Trophoblast cell (in vitro differentiated cells and primary cell): ENCODE results near the gene CSNK2A1.
A peak's percentile ranks its signal among the peaks of the same experiment; 100 is the strongest.

Experiments used
- DNase-seq, 2 donors: peaks; one replicate each; pipeline ENCODE4 v3.0.0-alpha.2; 2016
- H2AFZ ChIP-seq: 2 replicates; pipeline ENCODE4 v1.6.1; 2013; ENCODE audit warnings: low read length, moderate library complexity, mild to moderate bottlenecking; ENCODE audit not compliant: insufficient read depth, poor library complexity
- H2AK5ac ChIP-seq: 2 replicates; pipeline ENCODE4 v1.6.1; 2013; ENCODE audit warnings: mild to moderate bottlenecking, low read length
- H2BK120ac ChIP-seq: 2 replicates; pipeline ENCODE4 v1.6.1; 2013; ENCODE audit warnings: low read length, mild to moderate bottlenecking, moderate library complexity; ENCODE audit not compliant: insufficient read depth, poor library complexity
- H2BK12ac ChIP-seq: 2 replicates; pipeline ENCODE4 v1.6.1; 2013; ENCODE audit warnings: mild to moderate bottlenecking, low read length, moderate library complexity
- H2BK5ac ChIP-seq: 2 replicates; pipeline ENCODE4 v1.6.1; 2013; ENCODE audit warnings: low read length, low read depth, moderate library complexity, mild to moderate bottlenecking; ENCODE audit not compliant: poor library complexity
- H3K14ac ChIP-seq: 2 replicates; pipeline ENCODE4 v1.6.1; 2013; ENCODE audit warnings: mild to moderate bottlenecking, low read length
- H3K18ac ChIP-seq: 2 replicates; pipeline ENCODE4 v1.6.1; 2013; ENCODE audit warnings: mild to moderate bottlenecking, low read length
- H3K23ac ChIP-seq: 2 replicates; pipeline ENCODE4 v1.6.1; 2013; ENCODE audit warnings: low read length
- H3K27ac ChIP-seq: 2 replicates; pipeline ENCODE4 v1.5.1; 2013; ENCODE audit warnings: low read depth, mild to moderate bottlenecking, inconsistent platforms, low read length, moderate library complexity
- H3K27me3 ChIP-seq: 2 replicates; pipeline ENCODE4 v1.6.1; 2013; ENCODE audit warnings: inconsistent platforms, mild to moderate bottlenecking, low read length, moderate library complexity; ENCODE audit not compliant: insufficient read depth
- H3K36me3 ChIP-seq, 2 experiments: 1 replicate in 1 of 2; 2 replicates in 1 of 2; pipeline ENCODE4 v1.6.1; 2013; ENCODE audit warnings: low read length in 2 of 2, mild to moderate bottlenecking in 2 of 2, moderate library complexity in 1 of 2; ENCODE audit not compliant: insufficient read depth in 2 of 2, control insufficient read depth in 1 of 2
- H3K4ac ChIP-seq: 2 replicates; pipeline ENCODE4 v1.6.1; 2013; ENCODE audit warnings: low read depth, mild to moderate bottlenecking, low read length, moderate library complexity
- H3K4me1 ChIP-seq, 2 experiments: 1 replicate in 1 of 2; 2 replicates in 1 of 2; pipeline ENCODE4 v1.6.1; 2013; ENCODE audit warnings: low read length in 2 of 2, mild to moderate bottlenecking in 2 of 2, moderate library complexity in 1 of 2; ENCODE audit not compliant: insufficient read depth in 2 of 2, control insufficient read depth in 1 of 2
- H3K4me2 ChIP-seq: 2 replicates; pipeline ENCODE4 v1.6.1; 2013; ENCODE audit warnings: inconsistent platforms, mild to moderate bottlenecking, low read length, moderate library complexity
- H3K4me3 ChIP-seq: 2 replicates; pipeline ENCODE4 v1.5.1; 2013; ENCODE audit warnings: mild to moderate bottlenecking, low read depth, low read length, inconsistent platforms
- H3K79me1 ChIP-seq: one replicate; pipeline ENCODE4 v1.6.1; 2013; ENCODE audit warnings: low read length
- H3K79me2 ChIP-seq: 2 replicates; pipeline ENCODE4 v1.6.1; 2013; ENCODE audit warnings: low read length, mild to moderate bottlenecking; ENCODE audit not compliant: control insufficient read depth, insufficient read depth, poor library complexity
- H3K9ac ChIP-seq: 2 replicates; pipeline ENCODE4 v1.6.1; 2013; ENCODE audit warnings: mild to moderate bottlenecking, low read length
- H3K9me3 ChIP-seq: 2 replicates; pipeline ENCODE4 v1.6.1; 2013; ENCODE audit warnings: low read depth, mild to moderate bottlenecking, control low read depth, inconsistent platforms, low read length; ENCODE audit not compliant: insufficient read depth
- H4K12ac ChIP-seq: 2 replicates; pipeline ENCODE4 v1.6.1; 2013; ENCODE audit warnings: low read depth, mild to moderate bottlenecking, low read length, moderate library complexity
- H4K8ac ChIP-seq: 2 replicates; pipeline ENCODE4 v1.6.1; 2013; ENCODE audit warnings: low read depth, mild to moderate bottlenecking, low read length, moderate library complexity
- H4K91ac ChIP-seq: one replicate; pipeline ENCODE4 v1.6.1; 2013; ENCODE audit warnings: low read depth, mild to moderate bottlenecking, low read length, moderate library complexity
- WGBS: extraction: QIAGEN DNeasy Blood & Tissue Kit; methylation state at CpG from one replicate; pipeline ENCODE4 v1.1.7; 2013; ENCODE audit warnings: missing lambda C conversion rate; ENCODE audit not compliant: insufficient read length, insufficient coverage; ENCODE audit errors: extremely low coverage; 5-methylcytosine and 5-hydroxymethylcytosine counted together

CSNK2A1 gene

GRCh38 chr20:562232-562897 is 18.8 kb upstream of the CSNK2A1 start:
- Histone ChIP-seq H3K23ac (no peak overlapping the region), H3K36me3 (no peaks in the 10 kb centered on the region), H4K91ac (no peak overlapping the region), H3K9ac (no peak overlapping the region), H2BK120ac (no peak overlapping the region), H2BK5ac (no peak overlapping the region), H3K4me3 (no peak overlapping the region), H3K14ac (no peak overlapping the region), H3K4me2 (no peak overlapping the region), H2AK5ac (no peak overlapping the region), H4K12ac (no peak overlapping the region), H3K79me2 (no peaks in the 10 kb centered on the region), H2AFZ (no peak overlapping the region), H3K79me1 (no peaks in the 10 kb centered on the region), H3K4ac (no peak overlapping the region), H3K18ac (no peak overlapping the region), H3K27me3 (no peaks in the 10 kb centered on the region), H4K8ac (no peak overlapping the region), H3K9me3 (peaks cover 2% of the 10 kb centered on the region), H2BK12ac (no peak overlapping the region), H3K4me1 (peaks cover 2 to 4% of the 10 kb centered on the region in 2 experiments), H3K27ac (no peak overlapping the region)
- WGBS = no CpG with 5 or more reads among the region's 5 CpGs
- no peak for DNase-seq

- no peak overlapping the region for H2BK120ac ChIP-seq
- H3K14ac ChIP-seq = no peak overlapping the region
- H3K36me3 ChIP-seq = no peaks in the 10 kb centered on the region
- H3K27me3 ChIP-seq = no peaks in the 10 kb centered on the region
- H3K23ac ChIP-seq = no peak overlapping the region
- H3K4me3 ChIP-seq = no peak overlapping the region
- H3K4me2 ChIP-seq = no peak overlapping the region
- no peak overlapping the region for H2AK5ac ChIP-seq
- peaks cover 2 to 4% of the 10 kb centered on the region in 2 experiments for H3K4me1 ChIP-seq
- peaks cover 2% of the 10 kb centered on the region for H3K9me3 ChIP-seq
- no peak overlapping the region for H3K4ac ChIP-seq
- H2AFZ ChIP-seq = no peak overlapping the region
- H3K27ac ChIP-seq = no peak overlapping the region
- no peak overlapping the region for H4K91ac ChIP-seq
- H2BK5ac ChIP-seq = no peak overlapping the region
- H3K18ac ChIP-seq = no peak overlapping the region
- H3K79me2 ChIP-seq = no peaks in the 10 kb centered on the region
- no CpG with 5 or more reads among the region's 12 CpGs for WGBS
- H3K79me1 ChIP-seq = no peaks in the 10 kb centered on the region
- no peak overlapping the region for H2BK12ac ChIP-seq
- no peak overlapping the region for H3K9ac ChIP-seq
- no peak overlapping the region for H4K8ac ChIP-seq
- DNase-seq = peak; percentile 65 to 85
- H4K12ac ChIP-seq = no peak overlapping the region
These were observed 18.0 kb upstream of the CSNK2A1 start for GRCh38 chr20:561437-562231.

- Histone ChIP-seq H2BK5ac (no peak overlapping the region), H4K12ac (no peak overlapping the region), H2BK12ac (no peak overlapping the region), H3K18ac (no peak overlapping the region), H3K27me3 (no peaks in the 10 kb centered on the region), H4K91ac (no peak overlapping the region), H3K9ac (no peak overlapping the region), H2BK120ac (no peak overlapping the region), H3K4ac (no peak overlapping the region), H3K23ac (no peak overlapping the region), H3K79me1 (no peaks in the 10 kb centered on the region), H4K8ac (no peak overlapping the region), H2AK5ac (no peak overlapping the region), H3K9me3 (peaks cover 2% of the 10 kb centered on the region), H2AFZ (no peak overlapping the region), H3K27ac (no peak overlapping the region), H3K14ac (no peak overlapping the region), H3K36me3 (no peaks in the 10 kb centered on the region), H3K4me1 (peaks cover 2 to 4% of the 10 kb centered on the region in 2 experiments), H3K4me3 (no peak overlapping the region), H3K4me2 (no peak overlapping the region), H3K79me2 (no peaks in the 10 kb centered on the region)
- no CpG with 5 or more reads among the region's 2 CpGs for WGBS
- no peak for DNase-seq
These were observed 17.1 kb upstream of the CSNK2A1 start for GRCh38 chr20:560680-561079.

DNA sequence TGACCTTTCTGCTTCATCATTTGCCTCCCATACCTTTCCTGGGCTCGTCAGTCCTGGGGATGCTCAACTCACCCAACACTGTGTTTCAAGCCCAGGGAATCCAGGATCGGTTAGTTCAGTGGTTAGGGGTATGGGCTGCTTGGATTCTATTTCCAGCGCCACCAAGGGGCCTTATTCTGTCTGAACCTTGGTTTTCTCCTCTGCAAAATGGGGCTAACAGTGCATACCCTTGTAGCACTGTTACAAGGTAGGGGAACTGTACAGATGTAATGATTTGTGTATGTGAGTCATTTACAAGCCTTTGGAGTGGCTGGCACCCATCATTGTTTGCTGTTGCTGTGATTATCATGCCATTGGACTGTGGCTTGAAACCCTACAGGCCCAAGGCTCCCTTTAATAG is 14.5 kb upstream of the CSNK2A1 start:
- no peak overlapping the region for H3K9ac ChIP-seq
- H4K12ac ChIP-seq = no peak overlapping the region
- no peak for DNase-seq
- H4K91ac ChIP-seq = no peak overlapping the region
- no CpG with 5 or more reads among the region's 3 CpGs for WGBS
- no peak overlapping the region for H3K23ac ChIP-seq
- no peak overlapping the region for H3K18ac ChIP-seq
- H3K79me1 ChIP-seq = no peaks in the 10 kb centered on the region
- H3K14ac ChIP-seq = no peak overlapping the region
- H3K4me1 ChIP-seq = no peaks in the 10 kb centered on the region
- H3K4me2 ChIP-seq = no peak overlapping the region
- no peak overlapping the region for H3K27ac ChIP-seq
- H2BK5ac ChIP-seq = no peak overlapping the region
- H3K79me2 ChIP-seq = no peaks in the 10 kb centered on the region
- no peak overlapping the region for H3K4me3 ChIP-seq
- no peak overlapping the region for H4K8ac ChIP-seq
- no peak overlapping the region for H2BK120ac ChIP-seq
- no peak overlapping the region for H2BK12ac ChIP-seq
- H2AFZ ChIP-seq = no peak overlapping the region
- peaks cover 2% of the 10 kb centered on the region for H3K9me3 ChIP-seq
- H2AK5ac ChIP-seq = no peak overlapping the region
- H3K27me3 ChIP-seq = no peaks in the 10 kb centered on the region
- no peaks in the 10 kb centered on the region for H3K36me3 ChIP-seq
- no peak overlapping the region for H3K4ac ChIP-seq
